Astrocyte of the cerebellum (primary cell): Measurements from ENCODE around the gene SLC44A3.
"Not testable (repeated sequence)": the region's sequence is repeated elsewhere in the genome, so short reads cannot be mapped to it uniquely, and the experiment has no call there.

ENCODE experiments used
- DNase-seq: peaks from one replicate; pipeline ENCODE4 v3.0.0-alpha.2; 2011; ENCODE audit warnings: low read depth
- H3K4me3 ChIP-seq: 2 replicates; pipeline ENCODE4 v1.5.1; 2011; ENCODE audit warnings: mild to moderate bottlenecking, low read depth, low read length, moderate library complexity
- in situ Hi-C: cut with HindIII; loops from 2 replicates; pipeline ENCODE4 v1.10.0; 2017; ENCODE audit warnings: low sequenced_read_pairs
- TF ChIP-seq, protein P1 (sequence below): IDR thresholded peaks from 2 replicates; pipeline ENCODE4 v1.5.1; 2012; ENCODE audit warnings: low read length, low read depth, moderate library complexity, mild to moderate bottlenecking; ENCODE audit errors: missing control alignments

SLC44A3 gene

DNA sequence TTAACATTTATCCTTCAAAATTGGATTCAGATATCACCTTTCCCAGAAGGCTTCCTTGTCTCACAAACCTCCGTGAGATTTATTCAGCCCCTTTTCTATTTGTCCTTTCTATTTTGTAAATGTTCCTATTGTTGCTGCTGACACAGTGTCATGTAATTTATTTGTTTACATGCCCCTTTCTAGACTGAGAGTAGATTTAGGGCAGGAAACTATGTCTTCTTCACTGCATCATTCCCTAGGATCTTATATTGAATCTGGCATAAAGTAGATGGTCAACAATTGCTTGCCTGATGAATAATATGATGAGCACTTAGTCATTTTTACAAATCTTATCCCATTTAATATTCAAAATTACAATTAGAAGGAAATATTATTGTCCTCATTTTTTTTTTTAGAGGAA is 114.9 kb downstream of the SLC44A3 start:
- TF ChIP-seq, protein P1, sequence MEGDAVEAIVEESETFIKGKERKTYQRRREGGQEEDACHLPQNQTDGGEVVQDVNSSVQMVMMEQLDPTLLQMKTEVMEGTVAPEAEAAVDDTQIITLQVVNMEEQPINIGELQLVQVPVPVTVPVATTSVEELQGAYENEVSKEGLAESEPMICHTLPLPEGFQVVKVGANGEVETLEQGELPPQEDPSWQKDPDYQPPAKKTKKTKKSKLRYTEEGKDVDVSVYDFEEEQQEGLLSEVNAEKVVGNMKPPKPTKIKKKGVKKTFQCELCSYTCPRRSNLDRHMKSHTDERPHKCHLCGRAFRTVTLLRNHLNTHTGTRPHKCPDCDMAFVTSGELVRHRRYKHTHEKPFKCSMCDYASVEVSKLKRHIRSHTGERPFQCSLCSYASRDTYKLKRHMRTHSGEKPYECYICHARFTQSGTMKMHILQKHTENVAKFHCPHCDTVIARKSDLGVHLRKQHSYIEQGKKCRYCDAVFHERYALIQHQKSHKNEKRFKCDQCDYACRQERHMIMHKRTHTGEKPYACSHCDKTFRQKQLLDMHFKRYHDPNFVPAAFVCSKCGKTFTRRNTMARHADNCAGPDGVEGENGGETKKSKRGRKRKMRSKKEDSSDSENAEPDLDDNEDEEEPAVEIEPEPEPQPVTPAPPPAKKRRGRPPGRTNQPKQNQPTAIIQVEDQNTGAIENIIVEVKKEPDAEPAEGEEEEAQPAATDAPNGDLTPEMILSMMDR, result no peak
- DNase-seq, result no peak
- in situ Hi-C loops, result no loop called here
- H3K4me3 ChIP-seq, result no peak overlapping the region

- TF ChIP-seq, protein P1, result no peak
- in situ Hi-C loops, result no loop called here
- no peak for DNase-seq
- no peak overlapping the region for H3K4me3 ChIP-seq
These were observed 115.3 kb downstream of the SLC44A3 start for GRCh38 chr1:94935476-94935875.

GRCh38 chr1:94936861-94937620 is 116.9 kb downstream of the SLC44A3 start:
- in situ Hi-C loops, result no loop called here
- TF ChIP-seq, protein P1, result no peak
- no peak overlapping the region for H3K4me3 ChIP-seq
- no peak for DNase-seq

- DNase-seq, result no peak
- H3K4me3 ChIP-seq, result no peak overlapping the region
- TF ChIP-seq, protein P1, result no peak
- in situ Hi-C loops, result no loop called here
These were observed 117.7 kb downstream of the SLC44A3 start for GRCh38 chr1:94937820-94938219.

- no peak for DNase-seq
- H3K4me3 ChIP-seq, result no peak overlapping the region
- TF ChIP-seq, protein P1, result no peak
- in situ Hi-C loops, result no loop called here
These were observed 120.6 kb downstream of the SLC44A3 start for GRCh38 chr1:94940738-94941137.

DNA sequence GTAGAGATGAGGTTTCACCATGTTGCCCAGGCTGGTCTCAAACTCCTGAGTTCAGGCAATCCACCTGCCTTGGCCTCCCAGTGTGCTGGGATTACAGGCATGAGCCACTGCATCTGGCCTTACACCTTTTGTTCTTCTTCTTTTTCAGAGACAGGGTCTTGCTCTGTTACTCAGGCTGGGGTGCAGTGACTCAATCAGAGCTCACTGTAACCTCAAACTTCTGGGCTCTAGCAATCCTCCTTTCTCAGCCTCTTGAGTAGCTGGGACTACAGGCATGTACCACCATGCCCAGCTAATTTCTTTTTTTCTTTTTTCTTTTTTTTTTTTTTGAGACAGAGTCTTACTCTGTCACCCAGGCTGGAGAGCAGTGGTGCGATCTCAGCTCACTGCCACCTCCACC is 121.3 kb downstream of the SLC44A3 start:
- DNase-seq, H3K4me3 ChIP-seq, in situ Hi-C loops: not testable (repeated sequence)
